Fibroblast of peridontal ligament (primary cell): ENCODE measurements around the gene DLK2.
A peak's percentile ranks its signal among the peaks of the same experiment; 100 is the strongest.
"Not testable (repeated sequence)": the region's sequence is repeated elsewhere in the genome, so short reads cannot be mapped to it uniquely, and the experiment has no call there.

Experiments
- DNase-seq: peaks from one replicate; pipeline ENCODE4 v3.0.0-alpha.2; 2010; ENCODE audit errors: extremely low read depth

Gene DLK2, protein sequence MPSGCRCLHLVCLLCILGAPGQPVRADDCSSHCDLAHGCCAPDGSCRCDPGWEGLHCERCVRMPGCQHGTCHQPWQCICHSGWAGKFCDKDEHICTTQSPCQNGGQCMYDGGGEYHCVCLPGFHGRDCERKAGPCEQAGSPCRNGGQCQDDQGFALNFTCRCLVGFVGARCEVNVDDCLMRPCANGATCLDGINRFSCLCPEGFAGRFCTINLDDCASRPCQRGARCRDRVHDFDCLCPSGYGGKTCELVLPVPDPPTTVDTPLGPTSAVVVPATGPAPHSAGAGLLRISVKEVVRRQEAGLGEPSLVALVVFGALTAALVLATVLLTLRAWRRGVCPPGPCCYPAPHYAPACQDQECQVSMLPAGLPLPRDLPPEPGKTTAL

DNA sequence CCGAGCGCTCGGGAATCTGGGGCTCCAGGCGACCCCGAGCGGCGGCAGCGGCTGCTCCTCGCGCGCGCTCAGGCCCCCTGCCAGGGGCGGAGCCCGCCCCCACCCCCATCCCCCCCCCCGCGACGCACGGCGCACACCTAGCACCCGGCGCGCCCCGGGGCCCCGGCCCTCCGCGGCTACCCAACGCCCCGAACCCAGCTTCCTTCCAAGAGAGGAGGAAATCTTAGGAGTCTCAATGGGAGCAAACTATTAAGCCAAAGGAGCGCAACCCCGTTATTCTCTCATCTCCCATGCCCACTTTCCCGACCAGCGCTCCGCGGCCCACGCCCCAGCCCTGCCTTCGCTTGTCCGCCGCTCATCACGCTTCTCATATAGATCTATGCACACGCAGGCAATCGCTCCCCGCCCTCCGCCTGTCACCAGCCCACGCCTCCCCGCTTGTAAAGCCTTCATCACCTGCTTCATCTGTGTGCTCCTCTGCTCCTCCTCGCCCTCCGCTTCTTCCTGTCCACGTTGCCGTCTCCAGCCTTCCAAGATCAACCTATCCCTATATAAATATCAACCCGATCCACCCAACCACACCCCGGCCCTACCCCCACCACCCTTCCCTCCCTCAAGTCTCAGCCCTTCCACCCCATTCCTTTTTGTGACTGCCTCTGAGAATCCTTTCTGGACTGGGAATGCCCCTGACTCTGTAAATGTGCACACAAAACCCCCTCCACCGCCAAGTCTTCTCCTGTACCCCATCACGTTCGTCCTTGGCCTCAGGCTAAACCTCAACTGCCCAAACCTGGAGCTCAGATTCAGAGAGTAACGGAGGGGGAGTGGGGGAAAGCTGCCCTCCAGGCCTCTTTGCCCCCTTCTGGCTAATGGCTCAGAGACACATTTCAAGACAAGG is at the start of gene DLK2:
Gene DLK2, minus strand, starts transcription at position 18 of the 898 bp plus-strand sequence. CDS start 723 bp downstream, outside the sequence.
- DNase-seq = no peak

DNA sequence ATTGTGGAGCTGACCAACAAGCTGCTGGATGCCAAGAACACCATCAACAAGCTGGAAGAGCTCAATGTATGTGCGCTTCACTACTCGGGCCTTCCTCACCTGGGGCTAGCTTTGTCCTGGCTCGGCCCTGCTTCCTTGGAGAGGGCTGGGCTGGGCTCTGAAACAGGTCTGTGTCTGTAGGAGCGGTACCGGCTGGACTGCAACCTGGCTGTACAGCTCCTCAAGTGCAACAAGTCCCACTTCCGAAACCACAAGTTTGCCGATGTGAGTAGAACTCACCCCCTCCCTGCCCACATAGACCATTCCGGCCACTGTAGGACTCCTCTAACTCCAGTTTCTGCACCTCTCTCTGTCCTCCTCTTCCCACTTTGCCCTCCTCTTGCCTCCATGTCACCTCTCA is 48.1 kb upstream of the DLK2 start:
- DNase-seq = no peak

DNA sequence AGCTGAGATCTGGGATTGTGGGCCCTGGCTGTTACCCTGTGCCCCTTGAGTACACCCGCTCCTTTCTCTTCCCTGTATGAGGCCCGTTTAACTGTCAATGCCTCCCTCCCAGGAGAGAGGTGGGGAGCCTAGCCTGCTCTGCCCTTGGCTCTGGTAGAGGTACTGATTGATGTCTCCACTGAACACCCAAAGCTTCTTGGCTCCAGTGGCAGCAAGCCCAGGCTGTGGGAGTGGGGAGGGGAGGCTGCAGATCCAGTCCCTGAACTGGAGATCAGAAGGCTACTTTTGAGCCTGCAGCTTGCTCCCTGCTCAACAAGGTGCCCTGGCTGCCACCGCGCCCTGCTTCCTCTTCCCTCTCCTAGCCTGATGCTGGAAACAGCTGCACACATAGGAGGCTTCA is 47.3 kb upstream of the DLK2 start:
- no peak for DNase-seq

DNA sequence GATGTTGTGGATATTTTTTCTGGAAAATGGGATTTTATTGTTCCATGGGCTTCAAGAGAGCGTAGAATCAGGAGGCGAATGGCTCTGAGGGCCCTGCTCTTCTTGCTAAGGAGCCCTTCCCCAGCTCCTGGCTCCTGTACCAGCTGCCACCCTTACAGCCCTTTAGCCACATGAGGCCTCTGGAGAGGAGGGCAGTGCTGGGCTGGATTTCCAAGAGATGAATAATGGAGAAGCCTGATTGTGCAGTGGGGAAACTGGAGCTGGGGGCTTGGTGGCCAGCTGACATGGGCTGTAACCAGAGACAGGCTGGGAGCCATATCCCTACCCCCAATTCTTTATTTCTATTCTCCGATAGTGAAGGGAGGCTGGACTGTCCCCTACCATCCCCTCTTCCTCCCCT is 45.6 kb upstream of the DLK2 start:
- no peak for DNase-seq

DNA sequence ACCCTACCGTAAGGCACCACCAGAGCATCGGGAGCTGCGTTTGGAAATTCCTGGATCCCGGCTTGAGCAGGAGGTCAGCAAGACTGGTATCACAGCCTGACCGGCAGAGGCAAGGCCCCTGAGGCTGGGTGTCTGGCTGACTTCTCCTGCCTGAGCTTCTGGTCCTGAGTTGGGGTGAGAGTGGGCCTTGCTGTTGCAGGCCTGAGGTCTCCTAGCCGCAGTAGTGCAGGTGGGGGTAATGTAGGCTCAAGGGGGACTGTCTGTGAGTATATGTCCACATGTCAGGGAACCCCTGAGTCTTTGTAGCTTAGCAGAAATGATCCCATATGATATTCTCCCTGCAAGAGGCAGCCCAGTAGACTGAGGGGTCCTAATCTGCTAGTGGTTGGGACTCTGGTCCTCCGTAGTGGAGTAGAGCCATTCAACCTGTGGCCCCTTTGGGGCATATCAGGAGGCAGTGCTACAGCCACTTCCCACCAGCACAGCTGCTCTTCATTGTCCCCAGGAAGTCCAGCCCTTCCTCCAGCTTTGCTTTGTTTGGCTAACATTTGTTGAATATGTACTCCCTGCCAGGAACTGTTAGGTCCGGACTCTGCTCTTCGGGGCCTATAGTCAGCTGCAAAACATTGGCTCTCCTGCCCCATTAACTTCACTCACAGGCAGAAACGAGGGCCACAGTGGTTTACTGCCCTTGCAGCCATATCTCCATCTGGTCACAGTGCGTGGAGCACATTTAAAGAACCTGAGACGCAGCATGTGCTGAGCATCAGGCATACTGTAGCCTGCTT is 43.9 kb upstream of the DLK2 start:
- no peak for DNase-seq

DNA sequence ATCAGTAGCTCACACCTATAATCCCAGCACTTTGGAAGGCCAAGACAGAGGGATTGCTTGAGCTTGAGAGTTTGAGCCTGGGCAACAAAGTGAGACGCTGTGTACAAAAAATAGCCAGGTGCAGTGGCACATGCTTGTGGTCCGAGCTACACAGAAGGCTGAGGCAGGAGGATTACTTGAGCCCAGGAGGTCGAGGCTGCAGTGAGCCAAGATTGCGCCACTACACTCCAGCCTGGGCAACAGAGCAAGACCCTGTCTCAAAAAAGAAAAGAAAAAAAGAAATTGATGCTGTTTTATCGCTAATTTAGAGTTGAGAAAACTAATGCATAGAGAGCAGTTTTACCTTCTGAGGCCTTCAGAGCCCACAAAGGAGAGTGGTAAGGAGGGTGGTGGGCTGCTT is 42.9 kb upstream of the DLK2 start:
- not testable (repeated sequence) for DNase-seq

DNA sequence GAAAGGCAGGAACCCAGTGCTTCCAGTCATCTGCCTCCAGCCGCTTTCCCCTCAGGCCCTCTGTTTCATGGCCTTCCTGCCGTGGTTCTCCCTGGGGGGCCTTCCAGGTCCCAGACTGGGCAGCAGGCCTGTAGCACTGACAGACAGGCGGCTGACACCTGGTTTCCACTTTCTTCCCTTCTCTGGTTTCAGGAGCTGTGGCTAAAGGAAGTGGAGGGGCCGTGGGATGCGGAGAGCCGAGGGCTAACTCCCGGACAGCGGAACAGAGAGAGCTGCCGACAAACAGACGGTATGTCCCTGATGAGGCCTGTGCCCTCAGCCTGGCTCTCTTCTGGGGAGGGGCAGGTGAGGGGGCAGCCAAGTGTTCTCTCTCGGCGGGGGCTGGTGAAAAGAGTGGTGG is 42.3 kb upstream of the DLK2 start:
- DNase-seq = no peak

DNA sequence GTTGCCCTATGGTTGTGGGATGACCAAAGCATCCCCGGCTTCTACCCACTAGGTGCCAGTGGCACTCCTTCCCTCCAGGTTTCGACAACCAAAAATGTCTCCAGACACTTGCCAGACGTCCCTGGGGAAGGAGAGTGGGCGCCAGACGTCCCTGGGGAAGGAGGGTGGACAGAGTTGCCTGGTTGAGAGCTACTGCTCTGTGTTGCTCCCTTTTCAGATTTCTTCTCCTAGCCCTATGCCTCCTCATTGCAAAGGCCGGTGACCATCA is 41.7 kb upstream of the DLK2 start:
- DNase-seq = no peak

DNA sequence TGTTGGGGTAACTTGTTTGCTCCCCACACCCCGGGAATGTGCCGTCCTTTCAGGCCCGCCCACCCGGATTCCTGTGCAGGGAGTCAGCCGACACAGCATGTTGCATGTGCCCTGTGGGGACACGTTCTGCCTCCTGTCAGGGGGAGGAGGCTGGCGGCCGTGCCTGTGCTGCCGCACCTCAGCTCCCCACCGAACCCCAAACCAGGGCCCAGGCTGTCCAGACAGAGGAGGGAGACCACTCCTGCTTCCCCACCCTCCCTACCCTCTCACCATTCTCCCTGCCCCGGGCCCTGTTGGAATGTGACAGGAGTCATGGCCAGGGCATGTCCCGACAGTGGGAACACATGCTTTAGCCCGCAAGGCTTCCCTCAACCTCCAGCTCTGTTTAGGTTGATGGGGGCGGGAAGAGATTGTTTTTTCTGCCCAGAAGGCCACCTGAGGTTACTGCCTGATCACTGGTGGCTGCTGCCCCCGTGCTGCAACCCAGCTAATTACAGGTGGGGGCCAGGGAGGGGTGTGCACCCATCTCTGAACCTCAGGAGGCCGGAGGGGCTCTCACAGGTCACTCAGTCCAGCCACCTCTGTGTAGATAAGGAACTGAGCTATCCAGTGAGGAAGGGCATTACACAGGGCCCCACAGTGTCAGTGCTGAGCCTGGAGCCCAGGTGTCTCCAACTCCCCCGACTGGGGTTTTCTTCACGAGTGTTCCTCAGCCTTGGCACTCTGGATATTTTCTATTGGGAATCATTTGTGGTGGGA is 41.2 kb upstream of the DLK2 start:
- peak; percentile 42 for DNase-seq

DNA sequence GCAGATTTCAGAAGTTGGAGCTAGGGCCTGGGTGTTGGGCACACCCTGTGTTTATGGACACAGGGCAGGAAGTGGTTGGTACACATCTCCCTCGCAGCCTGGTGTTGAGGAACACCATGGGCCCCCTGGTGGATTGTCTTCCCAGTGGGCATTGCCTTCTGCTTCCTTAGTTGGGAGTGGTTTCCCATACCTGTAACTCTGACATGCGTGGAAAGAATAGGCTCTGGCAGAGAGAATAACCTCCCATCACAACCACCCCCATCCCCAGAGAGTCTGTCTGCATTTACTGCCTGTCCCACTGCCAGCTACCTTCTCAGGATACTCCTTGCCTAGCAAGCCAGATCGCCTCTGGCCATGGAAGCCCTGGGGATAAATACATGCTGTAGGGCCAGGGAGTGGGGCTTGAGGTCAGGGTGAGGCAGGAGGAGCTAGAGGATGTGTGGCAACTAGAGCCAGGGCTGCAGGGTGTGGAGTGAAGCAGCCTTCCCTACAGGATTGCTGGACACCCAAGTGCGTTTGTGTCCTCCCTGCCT is 40.1 kb upstream of the DLK2 start:
- no peak for DNase-seq

DNA sequence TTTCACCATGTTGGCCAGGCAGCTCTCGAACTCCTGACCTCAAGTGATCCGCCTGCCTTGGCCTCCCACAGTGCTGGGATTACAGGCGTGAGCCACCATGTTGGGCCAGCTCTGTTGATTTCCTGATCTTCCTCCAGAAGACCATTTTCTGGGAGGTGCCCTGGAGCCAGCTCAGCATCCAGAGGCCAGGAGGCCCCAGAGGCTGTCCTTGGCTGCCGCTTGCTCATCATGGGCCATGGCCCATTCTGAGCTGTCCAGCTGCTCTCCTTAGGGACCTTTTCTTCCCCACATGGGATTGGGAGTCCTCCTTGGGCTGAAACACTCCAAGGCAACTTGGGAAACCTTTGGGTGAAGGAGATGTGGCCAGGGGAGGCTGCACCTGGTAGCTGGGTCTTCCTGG is 39.4 kb upstream of the DLK2 start:
- no peak for DNase-seq

DNA sequence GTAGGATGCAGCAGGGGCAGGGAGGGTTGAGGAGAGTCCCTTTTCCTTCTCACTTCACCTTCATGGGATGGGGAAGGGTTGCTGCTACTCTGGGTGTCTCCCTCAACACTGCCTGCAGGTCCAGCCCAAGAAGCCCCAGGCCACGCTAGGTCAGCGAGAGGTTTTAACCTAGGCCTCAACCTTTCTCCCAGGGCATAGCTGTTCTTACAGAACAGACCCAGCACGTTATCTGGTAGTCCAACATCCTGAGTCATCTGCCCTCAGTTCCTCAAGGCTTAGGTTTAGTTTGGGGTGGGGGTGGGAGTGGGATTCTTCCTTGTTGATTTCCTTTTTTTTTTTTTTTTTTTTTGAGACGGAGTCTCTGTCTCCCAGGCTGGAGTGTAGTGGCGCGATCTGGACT is 39.0 kb upstream of the DLK2 start:
- no peak for DNase-seq

DNA sequence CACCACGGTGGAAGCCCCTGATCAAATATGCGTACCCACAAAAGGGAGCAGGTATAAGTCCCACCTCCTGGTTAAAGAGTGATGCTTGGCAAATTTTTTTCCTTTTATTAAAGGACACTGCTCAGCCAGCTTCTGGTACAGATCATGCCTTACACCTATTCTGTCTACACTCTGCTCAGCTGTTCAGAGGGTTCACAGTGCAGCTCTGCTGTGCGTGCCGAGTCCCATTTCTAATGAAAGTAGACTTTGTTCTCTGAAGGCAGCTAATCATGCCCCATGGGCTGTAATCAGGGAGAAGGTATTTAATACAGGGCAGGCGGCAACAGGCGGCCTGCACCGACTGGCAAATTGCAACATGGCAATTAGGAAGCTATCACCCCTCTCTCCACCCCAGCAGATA is 38.5 kb upstream of the DLK2 start:
- no peak for DNase-seq

DNA sequence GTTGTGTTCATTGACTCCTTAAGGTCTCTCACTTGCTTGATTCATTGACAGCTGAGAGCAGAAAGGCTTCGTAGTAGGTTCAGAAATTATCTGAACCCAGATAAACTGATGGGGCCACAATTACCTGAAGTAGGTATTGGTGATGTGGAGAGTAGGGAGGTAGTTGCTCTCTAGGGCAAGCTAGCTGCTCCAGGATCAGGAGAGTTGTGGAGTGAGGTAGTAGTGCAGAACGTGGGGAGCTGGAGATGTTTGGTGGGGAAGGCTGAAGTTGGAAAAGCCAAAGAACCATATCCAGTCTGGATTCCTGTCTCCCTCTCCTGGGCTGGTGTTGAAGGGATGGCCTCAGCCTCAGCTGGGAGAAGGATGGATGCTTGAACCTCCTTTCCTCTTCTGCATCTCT is 37.9 kb upstream of the DLK2 start:
- DNase-seq = no peak

DNA sequence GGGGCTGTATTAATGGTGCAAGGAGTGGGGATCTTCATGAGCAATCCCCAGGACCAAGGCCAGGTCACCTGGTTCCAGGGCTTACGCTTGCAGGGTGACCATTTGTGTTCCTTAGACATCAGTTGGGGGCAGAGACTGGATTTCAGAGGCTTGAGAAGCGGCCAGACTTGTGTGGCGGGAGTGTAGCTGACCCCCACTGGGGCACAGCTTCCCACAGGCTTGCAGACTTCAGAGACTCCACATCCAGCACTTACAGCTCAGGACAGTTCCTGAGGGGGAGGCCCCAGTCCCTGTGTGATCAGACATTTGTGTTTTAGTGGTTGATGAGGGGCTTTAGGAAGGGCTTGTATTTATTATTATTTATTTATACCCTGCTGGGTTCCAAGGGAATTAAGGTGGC is 37.3 kb upstream of the DLK2 start:
- no peak for DNase-seq

DNA sequence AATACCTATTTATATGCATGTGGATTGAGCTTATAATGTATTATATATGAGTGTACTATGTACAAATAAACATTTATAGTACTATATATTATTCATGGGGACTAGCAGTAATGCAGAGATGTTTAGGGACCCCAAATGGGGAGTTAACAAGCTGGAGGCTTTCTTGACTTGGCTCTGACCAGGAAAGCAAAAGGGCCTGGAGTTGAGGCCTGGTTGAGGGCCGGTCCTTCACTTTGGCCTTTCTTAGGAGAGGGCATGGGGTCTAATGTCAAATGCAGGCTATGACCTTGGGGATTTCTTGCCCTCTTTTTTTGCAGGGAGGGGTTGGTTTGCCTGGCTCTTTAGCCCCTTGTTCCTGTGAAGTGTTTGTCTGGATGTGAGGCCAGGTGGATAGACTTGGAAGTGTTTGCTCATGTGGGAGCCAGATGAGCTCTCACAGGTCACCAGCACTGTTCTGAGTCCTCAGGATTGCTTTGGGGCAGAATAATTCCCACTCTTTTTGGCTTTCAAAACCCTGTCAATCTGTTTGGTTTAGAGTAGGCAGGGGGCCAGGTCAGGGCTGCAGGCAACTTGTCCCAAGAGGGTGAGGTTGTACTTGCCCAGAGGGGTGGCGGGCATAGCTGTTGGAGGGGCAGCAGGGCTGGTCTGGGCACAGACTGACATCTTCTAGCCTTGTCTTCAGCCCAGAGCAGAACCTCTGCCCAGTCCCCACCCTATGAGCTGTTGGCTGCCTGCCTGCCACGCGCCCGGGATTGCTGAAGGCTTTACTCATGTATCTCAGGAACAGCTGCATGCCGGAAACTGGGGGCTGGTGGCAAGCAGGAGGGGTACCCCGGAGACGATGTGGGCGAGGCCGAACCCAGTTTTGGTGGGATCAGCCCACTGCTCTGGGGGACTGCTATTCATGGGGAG is 36.7 kb upstream of the DLK2 start:
- peak; percentile 72 for DNase-seq

DNA sequence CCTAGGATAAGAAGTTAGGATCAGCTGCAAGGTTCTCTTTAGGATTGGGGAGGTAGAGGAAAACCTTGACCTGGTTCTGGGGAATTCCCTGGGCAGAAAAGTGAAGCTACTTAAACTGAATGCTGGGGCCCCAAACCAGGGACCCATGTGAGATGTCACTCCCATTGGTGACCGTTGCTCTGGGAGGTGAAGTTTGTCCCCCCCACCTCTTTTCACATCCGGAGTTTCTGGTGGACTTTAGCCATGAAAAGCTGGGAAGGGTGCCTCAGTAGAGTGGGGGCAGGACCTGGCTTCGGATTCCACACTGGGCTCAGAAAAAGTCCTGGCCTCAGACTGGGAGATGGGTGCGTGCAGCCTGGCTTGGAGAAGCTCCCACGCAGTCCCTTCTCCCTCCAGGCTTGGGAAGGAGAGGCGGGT is 35.2 kb upstream of the DLK2 start:
- DNase-seq = no peak

DNA sequence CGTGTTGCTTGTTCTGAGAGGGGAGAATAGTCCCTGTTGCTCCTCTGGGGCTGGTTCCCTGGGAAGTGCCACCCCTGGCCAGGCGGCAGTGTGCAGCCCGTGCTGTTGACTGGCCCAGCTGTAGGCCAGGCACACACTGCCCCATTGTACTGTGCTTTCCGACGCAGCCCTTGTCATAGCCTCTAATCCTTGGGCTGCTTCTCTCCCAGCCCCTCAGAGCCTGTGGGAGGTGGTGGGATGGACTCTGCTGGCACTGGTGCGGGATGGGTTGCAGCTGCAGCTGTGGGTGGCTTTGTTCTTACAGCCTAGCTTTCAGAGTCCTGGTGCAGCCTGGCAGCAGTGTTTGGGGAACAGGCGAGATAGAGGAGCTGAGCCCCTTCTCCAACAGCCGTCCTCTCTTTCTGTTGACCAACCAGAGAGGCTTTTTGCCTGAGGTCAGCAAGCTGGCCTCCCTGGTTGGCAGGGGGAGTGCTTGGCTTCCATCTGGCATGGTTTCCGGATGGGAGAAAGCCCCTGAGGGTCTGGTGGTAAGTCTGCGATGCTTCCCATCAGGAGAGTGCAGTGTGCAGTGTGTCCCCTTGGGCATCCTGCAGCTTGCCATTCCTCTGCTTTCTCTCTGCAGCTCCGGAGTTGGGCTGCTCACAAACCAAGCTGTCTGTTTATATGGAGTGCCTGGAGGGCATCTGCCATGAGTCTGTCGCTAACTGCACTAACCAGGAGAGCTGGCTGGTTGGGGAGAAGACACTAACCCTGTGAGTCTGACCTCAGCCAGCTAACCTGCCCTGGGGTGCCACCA is 34.1 kb upstream of the DLK2 start:
- no peak for DNase-seq

DNA sequence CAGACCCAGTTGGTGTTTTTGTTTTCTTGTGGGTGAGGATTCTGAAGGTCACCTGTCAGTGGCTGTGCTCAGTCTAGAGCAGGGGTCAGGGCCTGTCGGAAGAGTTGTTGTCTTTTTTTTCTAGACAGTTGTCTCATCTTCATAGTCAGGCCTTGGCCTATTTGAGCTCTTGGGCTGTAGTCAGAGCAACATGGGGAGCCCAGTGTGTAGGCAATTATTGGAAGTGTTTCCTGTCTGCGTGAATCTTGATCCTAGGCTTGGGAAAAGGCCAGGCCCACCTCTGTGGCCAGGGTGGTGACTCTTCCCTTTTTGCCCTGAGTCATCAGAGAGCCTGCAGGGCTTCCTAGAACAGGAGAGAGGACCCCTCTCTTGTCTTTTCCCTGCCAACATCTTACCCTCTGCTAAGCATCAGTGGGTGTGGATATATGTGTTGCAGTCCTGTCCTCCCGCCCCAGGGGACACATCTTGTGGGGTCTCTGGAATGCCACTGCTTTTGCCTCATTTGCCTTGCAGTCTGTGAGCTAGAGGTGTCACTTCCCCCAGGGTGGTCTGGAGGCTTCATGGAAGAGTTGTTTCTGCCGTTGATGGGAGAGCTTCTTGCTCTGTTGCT is 33.4 kb upstream of the DLK2 start:
- DNase-seq = no peak
